ENCODE measurements around the gene PRR36.
"Not testable (repeated sequence)": the region's sequence is repeated elsewhere in the genome, so short reads cannot be mapped to it uniquely, and the experiment has no call there.

The PRR36 gene

GRCh38 chr19:7874076-7874896 is at the start of gene PRR36:
Gene PRR36 (minus strand): TSS chr19:7874390. CDS start chr19:7873689, 701 bp downstream.
- DNase-seq, result no peak

GRCh38 chr19:7923295-7924191 is 49.4 kb upstream of the PRR36 start:
- DNase-seq, result no peak

GRCh38 chr19:7922836-7923195 is 48.6 kb upstream of the PRR36 start:
- DNase-seq, result no peak

- DNase-seq, result no peak
These were observed 48.0 kb upstream of the PRR36 start for GRCh38 chr19:7921967-7922835.

- DNase-seq, result no peak
These were observed 47.2 kb upstream of the PRR36 start for GRCh38 chr19:7921302-7921966.

GRCh38 chr19:7920519-7921301 is 46.5 kb upstream of the PRR36 start:
- DNase-seq, result peak; percentile 97

- DNase-seq, result peak; percentile 95
These were observed 45.7 kb upstream of the PRR36 start, which contains the start of gene SNAPC2 for GRCh38 chr19:7919610-7920518. Gene SNAPC2 (plus strand): TSS chr19:7920338. CDS start chr19:7920367, 29 bp downstream.

GRCh38 chr19:7918615-7919421 is 44.6 kb upstream of the PRR36 start:
- no peak for DNase-seq

GRCh38 chr19:7918062-7918614 is 43.9 kb upstream of the PRR36 start:
- DNase-seq, result not testable (repeated sequence)

GRCh38 chr19:7917267-7918061 is 43.3 kb upstream of the PRR36 start:
- no peak for DNase-seq

- DNase-seq, result no peak
These were observed 42.7 kb upstream of the PRR36 start for GRCh38 chr19:7916955-7917266.

GRCh38 chr19:7916103-7916954 is 42.1 kb upstream of the PRR36 start:
- no peak for DNase-seq

- DNase-seq, result no peak
These were observed 41.3 kb upstream of the PRR36 start for GRCh38 chr19:7915250-7916102.

- no peak for DNase-seq
These were observed 40.4 kb upstream of the PRR36 start, which contains the start of gene TGFBR3L for GRCh38 chr19:7914598-7915045. Gene TGFBR3L (plus strand): TSS chr19:7914830.

- no peak for DNase-seq
These were observed 39.9 kb upstream of the PRR36 start for GRCh38 chr19:7914099-7914498.

GRCh38 chr19:7913652-7914051 is 39.5 kb upstream of the PRR36 start:
- DNase-seq, result no peak

Data from T1000 (cell line).